HG02623 (cell line): Measurements from ENCODE around the gene TBL3.
A peak's percentile ranks its signal among the peaks of the same experiment; 100 is the strongest.
"Not testable (repeated sequence)": the region's sequence is repeated elsewhere in the genome, so short reads cannot be mapped to it uniquely, and the experiment has no call there.

ENCODE experiments used
- ATAC-seq: cut with Tn5 transposase; IDR thresholded peaks from one replicate; pipeline ENCODE4 v1.9.1; 2021; ENCODE audit warnings: moderate library complexity; ENCODE audit not compliant: unreplicated experiment

TBL3 gene

GRCh38 chr16:1942810-1943726, 28.8 kb upstream of the TBL3 start, which contains the start of gene MSRB1:
TSS of gene MSRB1 (minus strand) at chr16:1943199. CDS start at chr16:1943156, 43 bp downstream.
- ATAC-seq = peak; percentile 90

GRCh38 chr16:1944612-1945199, 27.1 kb upstream of the TBL3 start:
- ATAC-seq = no peak

GRCh38 chr16:1945559-1946391, 26.1 kb upstream of the TBL3 start:
- no peak for ATAC-seq

- no peak for ATAC-seq
These were observed 25.1 kb upstream of the TBL3 start for GRCh38 chr16:1946495-1947368.

- no peak for ATAC-seq
These were observed 24.5 kb upstream of the TBL3 start for GRCh38 chr16:1947369-1947670.

- ATAC-seq = no peak
These were observed 22.3 kb upstream of the TBL3 start for GRCh38 chr16:1949507-1949906.

- no peak for ATAC-seq
These were observed 21.8 kb upstream of the TBL3 start for GRCh38 chr16:1950047-1950446.

GRCh38 chr16:1950559-1950958, 21.3 kb upstream of the TBL3 start:
- no peak for ATAC-seq

GRCh38 chr16:1953734-1954133, 18.1 kb upstream of the TBL3 start:
- no peak for ATAC-seq

GRCh38 chr16:1957434-1958142, 14.3 kb upstream of the TBL3 start:
- ATAC-seq = not testable (repeated sequence)

GRCh38 chr16:1958143-1958491, 13.7 kb upstream of the TBL3 start:
- not testable (repeated sequence) for ATAC-seq

- ATAC-seq = no peak
These were observed 13.1 kb upstream of the TBL3 start for GRCh38 chr16:1958715-1959268.

GRCh38 chr16:1959269-1960039, 12.4 kb upstream of the TBL3 start, which contains the start of gene NDUFB10:
TSS of gene NDUFB10 (plus strand) at chr16:1959538. CDS start at chr16:1959625, 87 bp downstream.
- ATAC-seq = peak; percentile 70

GRCh38 chr16:1960665-1961630, 10.9 kb upstream of the TBL3 start:
- ATAC-seq = no peak

GRCh38 chr16:1961651-1962067, 10.2 kb upstream of the TBL3 start:
- ATAC-seq = no peak

- ATAC-seq = not testable (repeated sequence)
These were observed 9.4 kb upstream of the TBL3 start for GRCh38 chr16:1962161-1963153.
